ENCODE measurements around the gene ZNF618.
"Not testable (repeated sequence)": the region's sequence is repeated elsewhere in the genome, so short reads cannot be mapped to it uniquely, and the experiment has no call there.

Gene ZNF618

GRCh38 chr9:114027159-114027862 lies 151.2 kb downstream of the ZNF618 start:
- no peak for FAIRE-seq

- no peak for FAIRE-seq
Measured at GRCh38 chr9:114027863-114028465, 151.9 kb downstream of the ZNF618 start.

DNA sequence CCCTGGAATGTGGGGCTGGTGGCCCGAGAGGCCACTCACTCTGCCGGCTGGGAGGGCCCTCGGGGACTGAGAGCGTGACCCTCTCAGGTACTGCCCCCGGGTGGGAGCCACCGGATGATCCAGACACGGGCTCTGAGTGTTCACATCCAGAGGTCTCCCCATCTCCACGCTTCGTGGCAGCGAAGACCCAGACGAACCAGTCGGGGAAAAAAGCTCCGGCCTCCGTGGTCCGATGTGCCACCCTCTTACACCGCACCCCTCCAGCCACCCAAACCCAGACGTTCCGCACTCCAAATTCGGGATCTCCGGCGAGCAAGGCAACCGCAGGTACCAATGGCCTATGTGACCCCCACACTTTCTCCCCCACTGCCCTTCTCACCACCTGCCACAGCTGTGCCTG lies 152.5 kb downstream of the ZNF618 start:
- FAIRE-seq = no peak

DNA sequence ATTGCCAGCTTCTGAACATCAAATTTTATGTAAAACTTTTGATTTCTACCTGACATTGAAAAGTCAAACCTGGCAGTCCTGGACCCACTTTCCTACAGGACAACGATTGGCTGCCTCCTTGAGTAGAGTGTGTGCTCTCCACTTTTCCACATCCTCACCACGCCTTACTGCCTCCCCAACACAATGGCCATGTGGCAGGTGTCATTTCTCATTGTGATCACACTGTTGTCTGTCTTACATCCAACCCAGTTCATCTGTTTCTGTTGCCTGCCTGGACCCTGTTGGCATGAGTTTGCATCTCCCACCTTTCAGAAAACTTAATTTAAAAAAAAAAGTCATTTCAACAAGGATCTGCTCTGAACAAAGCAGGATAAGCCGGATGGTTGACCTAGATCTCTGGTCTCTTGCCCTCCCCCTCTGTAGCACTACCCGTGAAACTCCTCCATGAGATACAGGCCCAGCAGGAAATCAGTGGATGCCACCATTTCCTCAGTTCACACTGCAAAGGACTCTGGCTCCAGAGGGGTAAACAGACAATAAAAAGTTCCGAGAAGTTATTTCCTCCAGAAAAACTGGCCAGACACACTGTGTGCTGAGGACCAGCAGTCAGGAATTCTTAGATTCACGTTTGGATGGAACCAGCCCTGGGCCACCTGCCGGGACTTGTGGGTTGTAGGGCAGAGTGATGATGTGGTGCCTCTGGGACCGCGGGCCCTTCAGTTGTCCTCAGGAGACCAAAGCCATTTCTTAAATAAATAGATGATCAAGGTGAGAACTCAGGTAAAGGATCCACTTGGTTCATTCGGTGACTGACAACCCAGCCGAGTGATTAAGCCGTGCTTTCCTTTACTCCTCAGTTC lies 153.4 kb downstream of the ZNF618 start:
- no peak for FAIRE-seq

DNA sequence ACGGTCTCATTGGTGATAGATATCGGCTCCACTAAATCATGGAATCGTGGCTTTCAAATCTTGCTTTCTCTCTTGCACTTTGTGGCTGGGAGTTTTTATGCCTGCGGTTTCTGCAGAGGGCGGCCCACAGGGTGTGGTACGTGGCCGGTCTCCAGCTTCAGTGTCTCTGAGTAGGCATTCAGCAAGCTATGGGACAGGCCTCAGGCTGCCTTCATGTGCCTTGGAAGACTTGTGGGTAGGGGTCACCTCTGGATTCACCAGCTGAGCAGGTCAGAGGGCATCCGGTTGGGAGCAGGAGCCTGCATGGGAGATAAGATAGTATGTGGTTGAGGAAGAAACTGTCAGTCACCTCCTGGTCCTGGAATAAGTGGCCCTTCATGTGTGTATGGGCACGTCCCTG lies 154.3 kb downstream of the ZNF618 start:
- no peak for FAIRE-seq

- FAIRE-seq = no peak
Measured at GRCh38 chr9:114031037-114031630, 155.0 kb downstream of the ZNF618 start.

DNA sequence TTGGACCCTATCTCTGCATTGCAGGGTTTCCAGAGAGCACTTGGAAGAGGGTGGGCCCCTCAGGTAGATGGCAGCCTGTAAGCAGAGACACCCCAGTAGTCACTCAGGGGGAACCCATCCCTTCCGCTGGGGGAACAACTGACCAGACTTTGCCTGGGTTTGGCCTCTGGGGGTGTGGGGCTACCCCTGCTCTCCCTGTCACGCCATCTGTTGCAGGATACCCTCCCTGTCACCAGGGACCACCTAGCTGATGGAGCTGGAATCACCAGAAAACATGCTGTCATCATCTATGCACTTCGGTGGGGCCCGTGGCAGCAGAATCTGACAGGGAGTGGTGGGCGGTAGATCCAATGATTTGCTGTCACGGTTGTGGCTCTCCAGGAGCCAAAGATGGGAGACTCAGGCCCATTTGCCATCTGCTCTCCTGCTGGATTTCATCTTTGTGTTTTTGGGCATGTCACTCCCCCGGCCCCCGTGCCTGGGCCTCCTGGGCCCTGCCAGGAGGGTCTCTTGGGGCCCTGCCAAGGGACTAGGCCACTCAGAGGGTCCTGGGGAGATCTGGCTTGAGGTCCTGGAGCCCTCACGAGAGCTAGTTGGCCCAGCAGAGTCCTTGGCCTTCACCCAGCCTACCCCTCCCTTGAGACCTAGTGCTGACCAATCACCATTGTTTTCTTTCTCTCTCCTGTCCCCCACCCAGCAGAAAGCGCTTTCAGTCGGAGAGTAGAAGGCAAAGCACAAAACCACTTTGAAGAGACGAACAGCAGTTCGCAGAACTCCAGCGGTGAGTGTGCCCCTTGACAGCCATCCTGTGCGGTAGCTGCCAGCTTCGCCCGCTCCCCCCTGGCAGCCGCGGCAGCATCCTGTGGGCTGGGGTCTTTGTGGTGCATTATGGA lies 156.1 kb downstream of the ZNF618 start:
- FAIRE-seq = no peak

GRCh38 chr9:114033397-114034103 lies 157.4 kb downstream of the ZNF618 start:
- no peak for FAIRE-seq

DNA sequence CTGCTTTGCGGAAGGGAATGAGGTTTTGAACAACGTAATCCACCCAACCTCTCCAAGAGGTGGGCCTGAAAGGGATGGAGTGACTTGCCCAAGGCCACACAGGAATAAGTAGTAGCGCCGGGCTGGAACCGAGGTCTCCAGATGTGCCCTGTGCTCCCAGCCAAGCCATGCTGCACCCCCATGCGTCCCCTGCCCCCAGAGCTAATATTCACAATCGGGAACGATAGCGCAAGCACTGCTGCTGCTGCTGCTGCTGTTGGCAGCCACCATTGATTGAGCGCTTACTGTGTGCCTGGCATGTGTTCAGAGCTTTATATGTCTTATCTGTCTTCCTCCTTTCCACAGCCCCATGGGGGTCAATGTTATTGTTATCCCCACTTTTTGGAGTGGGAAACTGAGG lies 158.1 kb downstream of the ZNF618 start:
- FAIRE-seq = no peak

DNA sequence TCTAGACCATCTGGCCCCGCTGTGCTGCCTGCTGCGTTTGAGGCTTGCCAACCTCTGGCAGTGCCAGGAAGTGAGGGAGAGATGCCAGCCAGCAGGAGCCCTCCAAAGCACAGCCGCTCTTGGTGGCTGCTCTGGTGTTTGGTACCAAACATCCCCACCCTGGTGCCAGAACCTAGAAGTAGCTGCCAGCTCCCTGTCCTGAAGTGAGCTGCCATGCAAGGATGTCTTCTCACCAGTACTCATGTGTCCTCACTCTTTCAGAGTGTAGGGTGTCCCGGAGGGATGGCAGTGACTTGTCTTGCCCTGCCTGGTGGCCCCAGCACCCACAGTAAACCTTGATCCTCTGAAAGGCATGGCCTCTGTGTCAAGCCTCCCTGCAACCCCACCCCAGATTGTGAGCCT lies 158.6 kb downstream of the ZNF618 start:
- FAIRE-seq = no peak

DNA sequence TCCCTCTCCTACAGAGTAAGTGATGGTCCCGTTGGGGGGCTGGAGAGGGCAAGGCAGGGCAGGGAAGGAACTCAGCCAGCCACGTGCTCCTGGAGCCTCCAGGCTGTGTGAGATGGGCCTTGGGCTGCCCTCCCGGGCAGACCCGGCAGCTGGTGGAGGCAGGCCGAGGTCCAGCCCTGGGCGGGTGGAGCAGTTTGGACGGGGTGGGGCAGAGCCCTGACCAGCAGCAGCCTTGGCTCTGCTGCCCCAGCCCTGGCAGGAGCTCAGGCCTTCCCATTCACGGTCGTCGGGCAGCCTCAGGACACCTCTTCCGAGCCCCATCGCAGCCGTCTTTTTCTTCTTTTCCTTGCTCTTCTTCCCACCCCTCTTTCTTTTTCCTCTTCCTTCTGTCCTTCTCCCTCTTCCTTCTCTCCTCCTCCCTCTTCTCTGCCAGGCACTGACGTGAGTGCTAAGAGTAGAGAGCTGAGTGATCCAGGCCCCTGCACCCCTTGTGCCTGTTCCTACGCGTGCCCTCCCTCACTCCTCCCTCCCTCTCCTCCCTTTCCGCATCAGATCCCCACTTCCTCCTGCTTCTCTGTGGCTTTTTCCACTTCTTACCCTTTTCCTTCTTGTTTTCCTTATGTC lies 159.2 kb downstream of the ZNF618 start:
- FAIRE-seq = no peak

DNA sequence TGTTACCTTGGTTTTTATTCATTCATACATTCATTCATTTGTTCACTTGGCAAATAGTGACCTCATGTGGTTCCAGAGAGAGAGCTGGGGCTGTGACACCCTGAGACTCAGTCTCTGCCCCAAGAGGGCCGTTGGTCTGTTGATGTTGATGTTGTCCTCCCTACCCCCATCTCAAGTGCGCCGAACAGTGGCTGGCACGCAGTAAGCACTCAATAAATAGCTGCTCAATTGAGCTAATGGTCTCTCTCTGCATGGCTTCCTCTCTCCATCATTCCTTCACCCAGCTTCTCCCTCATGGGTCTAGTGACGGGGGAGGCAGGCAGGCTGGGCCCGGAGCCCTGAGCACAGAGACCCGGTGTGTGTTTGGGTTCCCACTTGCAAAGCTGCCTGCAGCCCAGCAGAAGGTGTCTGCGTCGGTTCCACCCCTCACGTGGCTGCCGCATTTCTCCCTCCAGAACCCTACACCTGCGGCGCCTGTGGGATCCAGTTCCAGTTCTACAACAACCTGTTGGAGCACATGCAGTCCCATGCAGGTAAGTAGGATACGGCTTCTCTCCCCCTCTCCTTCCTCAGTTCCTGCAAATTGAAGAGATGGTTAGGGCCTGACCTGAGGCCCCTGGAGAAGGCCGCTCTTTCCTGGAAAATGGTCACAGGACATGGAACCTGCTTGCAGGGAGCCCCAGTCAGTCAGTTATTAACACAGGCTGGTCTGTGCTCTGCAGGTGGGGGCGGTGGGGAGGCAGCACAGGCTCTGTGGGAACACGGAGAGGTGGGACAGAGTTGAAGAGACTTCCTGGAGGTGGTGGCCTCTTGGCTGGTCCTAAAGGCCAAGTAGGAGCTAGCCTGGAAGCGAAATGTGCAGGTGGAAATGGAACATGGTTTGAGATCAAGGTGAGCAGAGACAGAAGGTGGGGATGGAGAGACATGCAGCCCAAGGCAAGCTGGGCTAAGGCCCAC lies 160.0 kb downstream of the ZNF618 start:
- no peak for FAIRE-seq

GRCh38 chr9:114037249-114037648 lies 161.1 kb downstream of the ZNF618 start:
- no peak for FAIRE-seq

DNA sequence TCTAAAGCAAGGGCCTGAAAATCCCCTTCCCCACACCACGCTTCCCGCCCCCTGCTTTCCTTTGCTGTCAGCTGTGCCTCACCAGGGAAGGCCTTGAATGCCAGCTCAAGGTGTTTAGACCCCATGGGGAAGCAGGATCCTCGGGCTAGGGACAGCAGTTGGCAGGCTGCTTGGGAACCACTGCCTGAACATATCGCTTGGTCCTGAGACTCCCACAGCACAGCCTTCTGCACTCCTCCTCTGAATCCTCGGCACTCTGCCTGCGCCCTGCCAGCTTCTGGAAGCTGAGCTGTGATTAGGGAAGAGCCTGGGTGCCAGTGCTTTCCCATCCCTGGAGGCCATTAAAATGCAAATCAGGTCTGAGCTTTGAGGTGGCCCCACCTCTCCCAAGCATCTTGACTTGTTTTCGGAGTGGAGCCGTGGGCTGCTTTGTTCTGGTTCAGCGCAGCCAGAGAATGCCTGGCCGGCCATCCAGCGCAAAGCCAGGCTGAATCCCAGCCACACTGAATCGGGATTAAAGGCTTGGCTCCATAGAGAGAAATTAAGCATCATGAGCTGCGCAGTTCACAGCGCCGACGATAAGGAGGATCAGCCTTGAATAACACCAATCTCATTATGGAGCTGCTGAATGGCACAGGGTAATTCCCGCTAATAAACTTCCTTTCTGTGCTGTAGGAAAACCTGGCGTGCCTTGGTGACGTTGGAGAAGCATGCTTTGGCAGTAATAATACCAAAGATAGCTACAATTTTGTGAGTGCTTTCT lies 162.0 kb downstream of the ZNF618 start:
- FAIRE-seq = no peak

DNA sequence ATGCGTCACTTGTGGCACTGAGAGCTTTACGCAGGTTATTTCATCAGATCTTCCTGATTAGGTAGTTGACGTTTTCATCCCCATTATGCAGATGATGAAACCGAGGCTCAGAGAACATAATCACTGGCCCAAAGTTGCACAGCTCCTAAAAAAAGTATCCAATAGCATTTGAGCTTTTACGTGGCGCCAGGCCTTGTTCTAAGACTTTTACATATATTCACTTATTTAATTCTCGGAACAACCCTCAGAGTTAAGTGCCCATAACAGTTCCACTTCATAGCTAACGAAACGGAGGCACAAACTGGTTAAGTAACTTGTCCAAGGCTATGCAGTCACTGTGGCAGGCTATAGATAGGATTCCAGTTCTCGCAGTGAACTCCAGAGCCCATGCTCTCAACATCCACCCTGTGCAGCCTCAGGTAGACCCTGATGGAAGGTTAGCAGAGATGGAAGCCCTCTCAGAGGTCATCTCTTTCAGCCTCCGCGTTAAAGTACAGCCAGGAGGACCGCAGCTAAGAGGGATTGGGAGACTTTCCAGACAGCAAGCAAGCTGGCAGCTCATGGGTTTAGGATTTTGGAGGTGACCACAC lies 162.7 kb downstream of the ZNF618 start:
- no peak for FAIRE-seq

- no peak for FAIRE-seq
Measured at GRCh38 chr9:114039484-114039883, 163.4 kb downstream of the ZNF618 start.

- not testable (repeated sequence) for FAIRE-seq
Measured at GRCh38 chr9:114043660-114044059, 167.6 kb downstream of the ZNF618 start.

DNA sequence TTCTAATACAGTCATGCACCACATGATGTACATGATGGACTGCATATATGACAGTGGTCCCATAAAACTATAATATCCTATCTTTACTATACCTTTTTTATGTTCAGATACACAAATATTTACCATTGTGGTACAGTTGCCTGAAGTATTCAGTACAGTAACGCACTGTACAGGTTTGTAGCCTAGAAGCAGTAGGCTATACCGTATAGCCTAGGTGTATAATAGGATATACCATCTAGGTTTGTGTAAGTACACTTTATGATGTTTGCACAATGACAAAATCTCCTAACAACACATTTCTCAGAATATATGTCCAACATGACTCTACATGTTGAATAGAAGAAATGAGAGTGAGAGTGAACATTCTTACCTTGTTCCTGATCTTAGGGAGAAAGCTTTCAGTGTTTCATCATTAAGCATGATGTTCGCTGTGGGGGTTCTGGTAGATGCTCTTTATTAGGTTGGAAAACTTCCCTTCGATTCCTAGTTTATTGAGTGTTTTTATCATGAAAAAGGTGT lies 170.2 kb downstream of the ZNF618 start:
- no peak for FAIRE-seq

DNA sequence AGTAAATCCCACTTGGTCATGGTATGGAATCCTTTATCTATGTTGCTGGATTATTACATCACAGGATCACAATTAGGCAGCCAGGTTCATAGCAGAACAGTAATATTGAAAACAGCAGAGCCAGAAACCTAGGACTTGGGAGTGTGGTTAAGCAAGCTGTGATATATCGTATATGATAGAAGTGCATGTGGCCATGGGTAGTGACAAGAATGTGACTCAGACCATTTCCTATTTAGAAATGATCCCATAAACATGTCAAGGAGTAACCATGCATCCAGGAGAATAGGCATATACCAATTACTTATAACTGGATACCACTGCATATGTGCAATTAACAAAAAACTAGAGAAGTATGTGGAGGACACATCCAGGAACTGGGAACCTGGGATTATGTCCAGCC lies 170.8 kb downstream of the ZNF618 start:
- no peak for FAIRE-seq
